Measurements from ENCODE around the gene CIITA. TPM values are rescaled to one million over a fixed set of nuclear protein-coding genes. Genes with fewer than 3 reads are reported as not detected.
"Not testable (repeated sequence)": the region's sequence is repeated elsewhere in the genome, so short reads cannot be mapped to it uniquely, and the experiment has no call there.

CIITA gene
- total RNA-seq (0.06 TPM in 1 of 2 replicates, not detected in the other), polyA plus RNA-seq (0.81 and 1.1 TPM in 2 replicates)

DNA sequence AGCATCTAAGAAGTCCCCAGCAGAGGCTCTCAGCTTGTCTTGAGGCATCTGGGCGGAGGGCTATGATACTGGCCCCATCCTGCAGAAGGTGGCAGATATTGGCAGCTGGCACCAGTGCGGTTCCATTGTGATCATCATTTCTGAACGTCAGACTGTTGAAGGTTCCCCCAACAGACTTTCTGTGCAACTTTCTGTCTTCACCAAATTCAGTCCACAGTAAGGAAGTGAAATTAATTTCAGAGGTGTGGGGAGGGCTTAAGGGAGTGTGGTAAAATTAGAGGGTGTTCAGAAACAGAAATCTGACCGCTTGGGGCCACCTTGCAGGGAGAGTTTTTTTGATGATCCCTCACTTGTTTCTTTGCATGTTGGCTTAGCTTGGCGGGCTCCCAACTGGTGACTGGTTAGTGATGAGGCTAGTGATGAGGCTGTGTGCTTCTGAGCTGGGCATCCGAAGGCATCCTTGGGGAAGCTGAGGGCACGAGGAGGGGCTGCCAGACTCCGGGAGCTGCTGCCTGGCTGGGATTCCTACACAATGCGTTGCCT, at the start of gene CIITA:
Gene CIITA, plus strand, starts transcription at position 404 of the 543 bp plus-strand sequence. Its CDS starts 129 bp downstream, at position 533.
- peaks cover 80% of the 10 kb centered on the region for H3K27me3 ChIP-seq
- no peaks in the 10 kb centered on the region for H3K9me3 ChIP-seq (ENCODE audit: low read depth)
- peak in 1 of 2 donors; percentile 62 for DNase-seq (ENCODE audit: low read depth in 1 of 2, low spot score in 1 of 2)
- no peaks in the 10 kb centered on the region for H3K36me3 ChIP-seq
- TF ChIP-seq, protein P1, sequence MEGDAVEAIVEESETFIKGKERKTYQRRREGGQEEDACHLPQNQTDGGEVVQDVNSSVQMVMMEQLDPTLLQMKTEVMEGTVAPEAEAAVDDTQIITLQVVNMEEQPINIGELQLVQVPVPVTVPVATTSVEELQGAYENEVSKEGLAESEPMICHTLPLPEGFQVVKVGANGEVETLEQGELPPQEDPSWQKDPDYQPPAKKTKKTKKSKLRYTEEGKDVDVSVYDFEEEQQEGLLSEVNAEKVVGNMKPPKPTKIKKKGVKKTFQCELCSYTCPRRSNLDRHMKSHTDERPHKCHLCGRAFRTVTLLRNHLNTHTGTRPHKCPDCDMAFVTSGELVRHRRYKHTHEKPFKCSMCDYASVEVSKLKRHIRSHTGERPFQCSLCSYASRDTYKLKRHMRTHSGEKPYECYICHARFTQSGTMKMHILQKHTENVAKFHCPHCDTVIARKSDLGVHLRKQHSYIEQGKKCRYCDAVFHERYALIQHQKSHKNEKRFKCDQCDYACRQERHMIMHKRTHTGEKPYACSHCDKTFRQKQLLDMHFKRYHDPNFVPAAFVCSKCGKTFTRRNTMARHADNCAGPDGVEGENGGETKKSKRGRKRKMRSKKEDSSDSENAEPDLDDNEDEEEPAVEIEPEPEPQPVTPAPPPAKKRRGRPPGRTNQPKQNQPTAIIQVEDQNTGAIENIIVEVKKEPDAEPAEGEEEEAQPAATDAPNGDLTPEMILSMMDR (IDR thresholded peaks at IDR 0.05; ENCODE audit: low read depth, low read length): no peak
- H3K4me3 ChIP-seq: no peak within 1 kb of the TSS
- H3K27ac ChIP-seq: no peak within 1 kb of the TSS
- H3K4me1 ChIP-seq (ENCODE audit: low read depth): no peaks in the 10 kb centered on the region

- peak in 1 of 2 donors; percentile 95 for DNase-seq (ENCODE audit: low read depth in 1 of 2, low spot score in 1 of 2)
- Histone ChIP-seq H3K36me3 (no peaks in the 10 kb centered on the region), H3K27ac (no peak overlapping the region), H3K27me3 (no peaks in the 10 kb centered on the region), H3K4me1 (ENCODE audit: low read depth) (no peaks in the 10 kb centered on the region), H3K4me3 (no peak overlapping the region), H3K9me3 (ENCODE audit: low read depth) (no peaks in the 10 kb centered on the region)
- TF ChIP-seq, protein P1 (IDR thresholded peaks at IDR 0.05; ENCODE audit: low read depth, low read length): no peak
Observed at GRCh38 chr16:10827691-10828341, 49.2 kb upstream of the CIITA start.

DNA sequence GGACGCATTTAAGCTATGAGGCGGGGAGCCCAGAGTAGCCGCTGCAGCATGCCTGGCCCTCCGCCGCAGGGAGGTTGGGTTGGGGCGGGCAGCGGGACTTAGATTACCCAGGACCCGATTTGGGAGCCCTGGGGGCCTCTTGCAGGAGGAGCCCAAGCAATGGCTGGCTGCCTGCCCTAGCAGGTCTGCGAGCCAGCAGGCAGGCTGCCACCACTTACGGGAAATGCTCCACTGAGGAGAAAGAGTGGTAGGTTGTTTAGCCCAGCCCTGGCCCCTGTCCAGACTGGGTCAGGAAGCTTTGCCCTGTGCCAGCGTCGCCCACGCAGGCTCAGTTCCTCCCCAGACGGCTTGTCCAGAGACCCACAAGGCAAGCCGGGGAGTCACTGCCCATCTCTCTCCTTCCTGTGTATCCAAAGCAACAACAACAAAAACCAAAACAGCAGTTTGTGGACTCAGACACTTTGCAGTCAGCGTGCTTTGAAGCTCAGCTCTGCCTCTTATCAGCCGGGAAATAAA, 48.1 kb upstream of the CIITA start:
- Histone ChIP-seq H3K36me3 (no peaks in the 10 kb centered on the region), H3K27ac (no peak overlapping the region), H3K27me3 (no peaks in the 10 kb centered on the region), H3K4me1 (ENCODE audit: low read depth) (no peaks in the 10 kb centered on the region), H3K4me3 (no peak overlapping the region), H3K9me3 (ENCODE audit: low read depth) (no peaks in the 10 kb centered on the region)
- TF ChIP-seq, protein P1 (IDR thresholded peaks at IDR 0.05; ENCODE audit: low read depth, low read length): no peak
- peak in 1 of 2 donors; percentile 97 for DNase-seq (ENCODE audit: low read depth in 1 of 2, low spot score in 1 of 2)

GRCh38 chr16:10829390-10830098, 47.5 kb upstream of the CIITA start:
- H3K4me1 ChIP-seq (ENCODE audit: low read depth); H3K27me3 ChIP-seq; H3K36me3 ChIP-seq; H3K9me3 ChIP-seq (ENCODE audit: low read depth); DNase-seq (ENCODE audit: low read depth in 1 of 2, low spot score in 1 of 2); H3K27ac ChIP-seq; H3K4me3 ChIP-seq: not testable (repeated sequence)

DNA sequence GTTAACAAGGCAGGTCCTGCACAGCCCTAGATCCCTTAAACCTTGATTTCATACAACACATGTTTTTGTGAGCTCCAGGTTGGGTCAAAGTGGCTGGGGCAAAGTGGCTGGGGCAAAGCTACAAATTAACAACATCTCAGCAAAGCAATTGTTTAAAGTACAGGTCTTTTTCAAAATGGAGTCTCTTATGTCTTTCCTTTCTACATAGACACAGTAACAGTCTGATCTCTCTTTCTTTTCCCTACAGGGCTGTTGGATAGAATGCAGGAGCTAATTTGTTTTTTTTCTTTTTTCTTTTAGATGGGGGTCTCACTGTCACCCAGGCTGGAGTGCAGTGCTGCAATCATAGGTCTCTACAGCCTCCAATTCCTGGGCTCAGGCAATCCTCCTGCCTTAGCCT, 46.8 kb upstream of the CIITA start:
- not testable (repeated sequence) for H3K27me3 ChIP-seq; H3K27ac ChIP-seq; H3K4me1 ChIP-seq (ENCODE audit: low read depth); H3K9me3 ChIP-seq (ENCODE audit: low read depth); DNase-seq (ENCODE audit: low read depth in 1 of 2, low spot score in 1 of 2); H3K36me3 ChIP-seq; H3K4me3 ChIP-seq

GRCh38 chr16:10831894-10832886, 44.8 kb upstream of the CIITA start:
- TF ChIP-seq, protein P1 (IDR thresholded peaks at IDR 0.05; ENCODE audit: low read depth, low read length): no peak
- Histone ChIP-seq H3K27ac (no peak overlapping the region), H3K9me3 (ENCODE audit: low read depth) (no peaks in the 10 kb centered on the region), H3K27me3 (no peaks in the 10 kb centered on the region), H3K4me1 (ENCODE audit: low read depth) (no peaks in the 10 kb centered on the region), H3K36me3 (no peaks in the 10 kb centered on the region), H3K4me3 (no peak overlapping the region)
- no peak for DNase-seq (ENCODE audit: low read depth in 1 of 2, low spot score in 1 of 2)
